ENCODE data around the gene FRAS1. TPM values are rescaled to one million over a fixed set of nuclear protein-coding genes. Genes with fewer than 3 reads are reported as not detected.

The FRAS1 gene
- total and polyA plus RNA-seq, 2 of the 8 experiments (the other 6 are each of a cell fraction or from before 2014, with no cell fraction given), result 38.5 to 109 TPM

- TF ChIP-seq CTCF (IDR thresholded peaks at IDR 0.05; ENCODE audit: control extremely low read depth in 1 of 3, insufficient read depth in 1 of 3, low read depth in 1 of 3, low read length in 3 of 3) (no peak), BACH1 (IDR thresholded peaks at IDR 0.05; ENCODE audit: low read length) (no peak), BCL11A (IDR thresholded peaks at IDR 0.05; ENCODE audit: low read depth in 2 of 2, low read length in 2 of 2) (no peak), POLR2A (IDR thresholded peaks at IDR 0.05; ENCODE audit: control extremely low read depth in 1 of 2, low read depth in 2 of 2, low read length in 2 of 2) (no peak)
Measured at GRCh38 chr4:78069319-78069718, 12.2 kb downstream of the FRAS1 start (continued).

Measured in H1 (cell line).